ENCODE data around the gene CEP78.
A peak's percentile ranks its signal among the peaks of the same experiment; 100 is the strongest.

The CEP78 gene, protein sequence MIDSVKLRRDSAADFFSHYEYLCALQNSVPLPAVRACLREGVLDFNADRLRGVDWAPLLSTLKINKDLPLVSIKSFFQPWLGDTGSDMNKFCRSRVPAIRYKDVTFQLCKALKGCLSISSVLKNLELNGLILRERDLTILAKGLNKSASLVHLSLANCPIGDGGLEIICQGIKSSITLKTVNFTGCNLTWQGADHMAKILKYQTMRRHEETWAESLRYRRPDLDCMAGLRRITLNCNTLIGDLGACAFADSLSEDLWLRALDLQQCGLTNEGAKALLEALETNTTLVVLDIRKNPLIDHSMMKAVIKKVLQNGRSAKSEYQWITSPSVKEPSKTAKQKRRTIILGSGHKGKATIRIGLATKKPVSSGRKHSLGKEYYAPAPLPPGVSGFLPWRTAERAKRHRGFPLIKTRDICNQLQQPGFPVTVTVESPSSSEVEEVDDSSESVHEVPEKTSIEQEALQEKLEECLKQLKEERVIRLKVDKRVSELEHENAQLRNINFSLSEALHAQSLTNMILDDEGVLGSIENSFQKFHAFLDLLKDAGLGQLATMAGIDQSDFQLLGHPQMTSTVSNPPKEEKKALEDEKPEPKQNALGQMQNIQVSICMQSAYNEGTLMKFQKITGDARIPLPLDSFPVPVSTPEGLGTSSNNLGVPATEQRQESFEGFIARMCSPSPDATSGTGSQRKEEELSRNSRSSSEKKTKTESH

DNA sequence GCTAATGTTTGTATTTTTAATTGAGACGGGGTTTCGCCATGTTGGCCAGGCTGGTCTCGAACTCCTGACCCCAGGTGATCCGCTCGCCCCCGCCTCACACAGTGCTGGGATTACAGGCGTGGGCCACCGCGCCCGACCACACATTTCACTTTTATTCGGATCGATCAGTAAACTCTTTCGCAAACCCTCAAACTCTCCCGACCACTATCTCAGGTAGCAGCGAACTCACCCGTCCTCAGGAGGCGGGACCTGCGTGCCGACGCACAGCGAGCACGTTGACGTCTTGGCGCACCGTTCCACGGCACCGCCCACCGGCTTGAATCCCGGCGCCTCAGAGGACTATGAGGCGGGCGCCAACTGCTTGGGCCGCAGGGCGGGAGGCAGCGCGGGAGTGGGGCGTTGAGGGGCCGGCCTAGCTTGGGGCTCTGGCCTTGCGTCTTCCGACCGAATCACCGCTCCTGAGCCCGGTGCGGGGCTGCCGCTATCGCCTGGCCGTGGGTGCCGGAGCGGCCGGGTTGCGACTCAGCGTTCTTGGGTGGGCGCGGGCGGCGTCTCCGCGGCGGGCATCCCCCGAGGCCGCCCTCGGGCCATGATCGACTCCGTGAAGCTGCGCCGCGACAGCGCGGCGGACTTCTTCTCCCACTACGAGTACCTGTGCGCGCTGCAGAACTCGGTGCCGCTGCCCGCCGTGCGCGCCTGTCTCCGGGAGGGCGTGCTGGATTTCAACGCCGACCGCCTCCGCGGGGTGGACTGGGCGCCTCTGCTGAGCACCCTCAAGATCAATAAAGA is at the start of gene CEP78:
CEP78 (plus strand) TSS at position 314 of the 789 bp plus-strand sequence; CDS start at position 590, 276 bp downstream.
- H3K36me3 ChIP-seq (ENCODE audit: insufficient read depth, low read length) = 0 out of 2 replicates have a peak, but pooled peaks cover 3% of the 10 kb centered on the region
- peak within 1 kb of the TSS; percentile 86 for H3K4me2 ChIP-seq (ENCODE audit: low read depth, low read length, poor library complexity, severe bottlenecking)
- H3K9me2 ChIP-seq (replicated peaks; ENCODE audit: low read depth, low read length) = no peaks in the 10 kb centered on the region
- H3K4me3 ChIP-seq (ENCODE audit: low read length, poor library complexity, severe bottlenecking) = peak within 1 kb of the TSS; percentile 72
- peak within 1 kb of the TSS; percentile 89 for H2AFZ ChIP-seq (ENCODE audit: low read length)
- H3K9me3 ChIP-seq (ENCODE audit: insufficient read depth, low read depth, low read length) = no peaks in the 10 kb centered on the region
- H3K4me1 ChIP-seq (ENCODE audit: insufficient read depth, low read length, poor library complexity, severe bottlenecking) = peaks cover 46% of the 10 kb centered on the region
- TF ChIP-seq EZH2phosphoT487 (IDR thresholded peaks at IDR 0.05; ENCODE audit: borderline replicate concordance) = no peak
- TF ChIP-seq, protein P1, sequence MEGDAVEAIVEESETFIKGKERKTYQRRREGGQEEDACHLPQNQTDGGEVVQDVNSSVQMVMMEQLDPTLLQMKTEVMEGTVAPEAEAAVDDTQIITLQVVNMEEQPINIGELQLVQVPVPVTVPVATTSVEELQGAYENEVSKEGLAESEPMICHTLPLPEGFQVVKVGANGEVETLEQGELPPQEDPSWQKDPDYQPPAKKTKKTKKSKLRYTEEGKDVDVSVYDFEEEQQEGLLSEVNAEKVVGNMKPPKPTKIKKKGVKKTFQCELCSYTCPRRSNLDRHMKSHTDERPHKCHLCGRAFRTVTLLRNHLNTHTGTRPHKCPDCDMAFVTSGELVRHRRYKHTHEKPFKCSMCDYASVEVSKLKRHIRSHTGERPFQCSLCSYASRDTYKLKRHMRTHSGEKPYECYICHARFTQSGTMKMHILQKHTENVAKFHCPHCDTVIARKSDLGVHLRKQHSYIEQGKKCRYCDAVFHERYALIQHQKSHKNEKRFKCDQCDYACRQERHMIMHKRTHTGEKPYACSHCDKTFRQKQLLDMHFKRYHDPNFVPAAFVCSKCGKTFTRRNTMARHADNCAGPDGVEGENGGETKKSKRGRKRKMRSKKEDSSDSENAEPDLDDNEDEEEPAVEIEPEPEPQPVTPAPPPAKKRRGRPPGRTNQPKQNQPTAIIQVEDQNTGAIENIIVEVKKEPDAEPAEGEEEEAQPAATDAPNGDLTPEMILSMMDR (conservative IDR thresholded peaks at IDR 0.05; ENCODE audit: low read length) = no peak
- H3K27me3 ChIP-seq (ENCODE audit: insufficient read depth, low read length, poor library complexity, severe bottlenecking) = no peaks in the 10 kb centered on the region
- H3K9ac ChIP-seq (ENCODE audit: low read depth, low read length, poor library complexity, severe bottlenecking) = peak within 1 kb of the TSS; percentile 75
- peaks cover 52% of the 10 kb centered on the region for H3K79me2 ChIP-seq (ENCODE audit: insufficient read depth, low read length)
- H3F3A ChIP-seq (ENCODE audit: low read depth) = no peaks in the 10 kb centered on the region
- peaks cover 3% of the 10 kb centered on the region for H4K20me1 ChIP-seq (ENCODE audit: insufficient read depth, low read length, poor library complexity, severe bottlenecking)

DNA sequence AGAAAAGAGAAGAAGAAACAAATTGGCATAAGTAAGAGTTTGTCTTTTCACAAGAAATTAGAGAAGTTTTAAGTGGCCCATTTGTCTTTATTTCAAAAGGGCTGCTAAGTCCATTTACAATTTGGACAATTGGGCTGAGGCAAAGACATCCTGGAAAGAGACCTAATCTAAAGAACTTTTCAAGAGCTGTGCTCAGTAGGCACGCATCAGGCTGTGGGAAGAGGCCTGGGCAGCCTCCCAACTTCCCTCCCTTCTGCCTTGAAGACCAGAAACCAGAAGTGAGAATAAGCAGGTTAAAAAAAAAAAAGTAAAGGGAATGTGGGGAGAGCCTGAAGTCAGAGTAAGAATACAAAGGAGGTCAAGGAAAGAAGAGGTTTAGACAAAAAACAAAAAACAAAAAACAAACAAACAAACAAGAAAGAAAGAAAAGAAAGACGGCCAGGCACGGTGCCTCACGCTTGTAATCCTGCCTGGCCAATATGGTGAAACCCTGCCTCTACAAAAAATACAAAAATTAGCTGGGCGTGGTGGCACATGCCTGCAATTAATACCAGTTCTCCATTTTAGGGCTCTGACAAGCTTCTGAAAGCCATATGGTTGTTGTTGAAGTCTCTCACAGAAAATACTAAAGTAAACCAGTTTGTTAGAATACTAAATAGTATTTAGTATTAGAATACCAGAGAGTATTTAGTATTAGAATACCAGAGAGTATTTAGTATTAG is 48.0 kb upstream of the CEP78 start:
- H2AFZ ChIP-seq (ENCODE audit: low read length) = peak overlapping the region; percentile 6; the same call in 1 of the 2 replicates
- H3K27me3 ChIP-seq (ENCODE audit: insufficient read depth, low read length, poor library complexity, severe bottlenecking) = no peaks in the 10 kb centered on the region
- 0 out of 2 replicates have a peak, but pooled peaks cover 4% of the 10 kb centered on the region for H3K9me2 ChIP-seq (replicated peaks; ENCODE audit: low read depth, low read length)
- no peaks in the 10 kb centered on the region for H3K4me1 ChIP-seq (ENCODE audit: insufficient read depth, low read length, poor library complexity, severe bottlenecking)
- no peaks in the 10 kb centered on the region for H3K9me3 ChIP-seq (ENCODE audit: insufficient read depth, low read depth, low read length)
- H3K4me3 ChIP-seq (ENCODE audit: low read length, poor library complexity, severe bottlenecking) = no peak overlapping the region
- no peaks in the 10 kb centered on the region for H3K36me3 ChIP-seq (ENCODE audit: insufficient read depth, low read length)
- H4K20me1 ChIP-seq (ENCODE audit: insufficient read depth, low read length, poor library complexity, severe bottlenecking) = no peaks in the 10 kb centered on the region
- no peaks in the 10 kb centered on the region for H3K79me2 ChIP-seq (ENCODE audit: insufficient read depth, low read length)
- TF ChIP-seq, protein P1 (conservative IDR thresholded peaks at IDR 0.05; ENCODE audit: low read length) = no peak
- TF ChIP-seq EZH2phosphoT487 (IDR thresholded peaks at IDR 0.05; ENCODE audit: borderline replicate concordance) = no peak
- no peaks in the 10 kb centered on the region for H3F3A ChIP-seq (ENCODE audit: low read depth)
- no peak overlapping the region for H3K9ac ChIP-seq (ENCODE audit: low read depth, low read length, poor library complexity, severe bottlenecking)
- no peak overlapping the region for H3K4me2 ChIP-seq (ENCODE audit: low read depth, low read length, poor library complexity, severe bottlenecking)

DNA sequence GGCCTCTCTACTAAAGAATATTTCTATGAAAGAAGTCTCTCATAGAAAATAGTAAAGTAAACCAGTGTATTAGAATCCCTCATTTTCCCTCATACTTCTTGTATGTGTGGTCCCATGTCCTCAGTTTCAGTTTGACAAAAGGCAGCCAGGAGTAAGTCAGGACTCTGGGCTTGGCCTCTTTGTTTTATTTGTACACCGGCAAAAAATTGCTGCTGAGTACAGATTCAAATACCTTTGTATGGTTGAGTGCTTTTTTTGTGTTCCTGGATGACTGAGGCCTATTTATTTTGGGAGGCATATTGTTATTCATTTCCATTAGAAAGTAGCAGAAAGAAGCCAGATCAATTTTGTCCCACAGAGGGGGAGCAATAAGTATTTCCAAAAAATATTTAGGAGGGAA is 47.3 kb upstream of the CEP78 start:
- no peak for TF ChIP-seq EZH2phosphoT487 (IDR thresholded peaks at IDR 0.05; ENCODE audit: borderline replicate concordance)
- TF ChIP-seq, protein P1 (conservative IDR thresholded peaks at IDR 0.05; ENCODE audit: low read length) = no peak
- H3K9me2 ChIP-seq (replicated peaks; ENCODE audit: low read depth, low read length) = 0 out of 2 replicates have a peak, but pooled peaks cover 4% of the 10 kb centered on the region
- H3K9ac ChIP-seq (ENCODE audit: low read depth, low read length, poor library complexity, severe bottlenecking) = no peak overlapping the region
- H3K4me2 ChIP-seq (ENCODE audit: low read depth, low read length, poor library complexity, severe bottlenecking) = no peak overlapping the region
- H2AFZ ChIP-seq (ENCODE audit: low read length) = no peak overlapping the region
- H4K20me1 ChIP-seq (ENCODE audit: insufficient read depth, low read length, poor library complexity, severe bottlenecking) = no peaks in the 10 kb centered on the region
- no peaks in the 10 kb centered on the region for H3F3A ChIP-seq (ENCODE audit: low read depth)
- H3K79me2 ChIP-seq (ENCODE audit: insufficient read depth, low read length) = no peaks in the 10 kb centered on the region
- no peaks in the 10 kb centered on the region for H3K9me3 ChIP-seq (ENCODE audit: insufficient read depth, low read depth, low read length)
- H3K27me3 ChIP-seq (ENCODE audit: insufficient read depth, low read length, poor library complexity, severe bottlenecking) = no peaks in the 10 kb centered on the region
- H3K36me3 ChIP-seq (ENCODE audit: insufficient read depth, low read length) = no peaks in the 10 kb centered on the region
- H3K4me3 ChIP-seq (ENCODE audit: low read length, poor library complexity, severe bottlenecking) = no peak overlapping the region
- no peaks in the 10 kb centered on the region for H3K4me1 ChIP-seq (ENCODE audit: insufficient read depth, low read length, poor library complexity, severe bottlenecking)

Measured in Loucy (cell line).